Measurements from ENCODE around the gene HOXA9. TPM values are rescaled to one million over a fixed set of nuclear protein-coding genes. Genes with fewer than 3 reads are reported as not detected.

Gene HOXA9
- total and polyA plus RNA-seq, 2 of the 8 experiments (the other 6 are each of a cell fraction or from before 2014, with no cell fraction given) = not detected

DNA sequence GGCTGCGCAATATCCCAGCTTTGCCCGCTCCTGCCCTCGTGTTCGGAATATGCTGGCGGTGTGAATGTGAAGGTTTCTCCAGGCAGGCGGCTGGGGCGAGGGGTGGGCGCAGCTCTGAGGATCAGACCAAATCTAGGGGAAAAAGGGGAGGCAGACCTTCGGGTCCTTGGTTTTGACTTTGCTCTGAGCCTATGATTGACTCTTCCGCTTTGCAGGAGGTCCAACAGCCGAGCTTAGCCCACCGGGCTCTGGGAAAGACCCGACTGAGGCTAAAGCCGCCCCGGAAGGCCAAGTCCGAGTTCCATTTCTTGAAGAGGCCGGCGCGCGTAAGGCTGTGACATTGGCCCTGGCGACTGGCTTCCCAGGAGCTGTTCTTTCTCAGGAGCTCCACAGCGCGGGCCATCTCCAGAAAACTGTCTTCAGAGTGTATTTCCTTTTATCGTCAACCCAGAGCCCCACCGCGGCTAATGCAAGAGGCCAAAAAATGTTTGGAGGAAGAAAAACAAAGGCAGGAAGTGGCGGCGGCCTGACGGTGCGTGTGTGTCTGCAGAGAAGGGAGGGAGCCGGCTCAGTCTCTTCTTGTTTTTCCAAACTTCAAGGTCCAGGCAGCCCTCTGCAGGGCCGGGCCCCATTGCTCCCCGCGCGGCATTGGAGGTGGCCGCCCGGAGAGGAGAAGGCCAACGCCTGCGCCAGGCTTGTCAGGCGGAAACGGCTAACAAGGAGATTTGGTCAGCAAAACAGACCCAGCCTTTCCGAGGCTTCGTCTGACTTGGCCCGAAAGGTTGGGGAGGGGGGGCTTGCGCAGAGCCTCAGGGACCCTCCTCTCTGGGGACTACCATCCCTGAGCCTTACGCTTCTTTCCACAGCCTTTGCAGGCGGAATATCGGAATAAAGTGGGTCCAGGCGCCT, 23.3 kb upstream of the HOXA9 start (continued):
- TF ChIP-seq PHF8 (conservative IDR thresholded peaks at IDR 0.05; ENCODE audit: low read depth, low read length) = no peak
- peak; percentile 94 for TF ChIP-seq SUZ12 (IDR thresholded peaks at IDR 0.05; ENCODE audit: low read length)
- TF ChIP-seq ZNF274 (IDR thresholded peaks at IDR 0.05; ENCODE audit: borderline replicate concordance, extremely low read depth, low read length) = no peak

Data from H1 (cell line).